Measurements from ENCODE around the gene PCNX2.

DNA sequence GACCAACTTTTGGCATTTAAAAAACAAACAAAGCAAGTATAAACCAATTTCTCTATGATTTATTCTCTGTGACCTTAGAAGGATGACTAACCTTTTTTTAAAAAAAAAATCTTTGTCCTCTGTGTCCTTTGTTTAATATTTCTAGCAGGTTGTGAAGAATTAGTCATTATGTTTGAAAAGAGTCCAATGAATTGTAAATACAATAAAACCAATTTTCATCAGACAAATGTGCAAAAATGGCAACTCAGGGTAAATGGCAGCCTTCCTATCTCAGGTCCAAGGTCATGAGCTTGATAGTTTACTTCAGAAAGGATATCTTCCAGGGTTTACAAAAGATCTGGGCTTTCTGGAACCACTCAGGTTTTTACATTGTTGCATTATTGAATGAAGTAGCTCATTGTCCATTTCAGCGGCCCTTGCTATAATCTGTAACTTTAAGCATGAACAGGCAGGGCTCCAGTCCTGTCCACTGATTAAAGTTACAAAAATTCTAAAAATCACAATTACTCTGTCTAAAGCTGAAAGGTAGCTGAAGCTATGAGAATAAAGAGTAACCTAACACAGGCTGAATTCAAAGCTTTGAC is 20.3 kb upstream of the PCNX2 start:
- TF ChIP-seq, protein P1, sequence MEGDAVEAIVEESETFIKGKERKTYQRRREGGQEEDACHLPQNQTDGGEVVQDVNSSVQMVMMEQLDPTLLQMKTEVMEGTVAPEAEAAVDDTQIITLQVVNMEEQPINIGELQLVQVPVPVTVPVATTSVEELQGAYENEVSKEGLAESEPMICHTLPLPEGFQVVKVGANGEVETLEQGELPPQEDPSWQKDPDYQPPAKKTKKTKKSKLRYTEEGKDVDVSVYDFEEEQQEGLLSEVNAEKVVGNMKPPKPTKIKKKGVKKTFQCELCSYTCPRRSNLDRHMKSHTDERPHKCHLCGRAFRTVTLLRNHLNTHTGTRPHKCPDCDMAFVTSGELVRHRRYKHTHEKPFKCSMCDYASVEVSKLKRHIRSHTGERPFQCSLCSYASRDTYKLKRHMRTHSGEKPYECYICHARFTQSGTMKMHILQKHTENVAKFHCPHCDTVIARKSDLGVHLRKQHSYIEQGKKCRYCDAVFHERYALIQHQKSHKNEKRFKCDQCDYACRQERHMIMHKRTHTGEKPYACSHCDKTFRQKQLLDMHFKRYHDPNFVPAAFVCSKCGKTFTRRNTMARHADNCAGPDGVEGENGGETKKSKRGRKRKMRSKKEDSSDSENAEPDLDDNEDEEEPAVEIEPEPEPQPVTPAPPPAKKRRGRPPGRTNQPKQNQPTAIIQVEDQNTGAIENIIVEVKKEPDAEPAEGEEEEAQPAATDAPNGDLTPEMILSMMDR (IDR thresholded peaks at IDR 0.05; ENCODE audit: insufficient read depth, low read depth, low read length) = no peak
- no peak for TF ChIP-seq EZH2 (IDR thresholded peaks at IDR 0.05; ENCODE audit: insufficient read depth, low read length)

Data from astrocyte (in vitro differentiated cells and primary cell).